ENCODE data around the gene AFMID.

DNA sequence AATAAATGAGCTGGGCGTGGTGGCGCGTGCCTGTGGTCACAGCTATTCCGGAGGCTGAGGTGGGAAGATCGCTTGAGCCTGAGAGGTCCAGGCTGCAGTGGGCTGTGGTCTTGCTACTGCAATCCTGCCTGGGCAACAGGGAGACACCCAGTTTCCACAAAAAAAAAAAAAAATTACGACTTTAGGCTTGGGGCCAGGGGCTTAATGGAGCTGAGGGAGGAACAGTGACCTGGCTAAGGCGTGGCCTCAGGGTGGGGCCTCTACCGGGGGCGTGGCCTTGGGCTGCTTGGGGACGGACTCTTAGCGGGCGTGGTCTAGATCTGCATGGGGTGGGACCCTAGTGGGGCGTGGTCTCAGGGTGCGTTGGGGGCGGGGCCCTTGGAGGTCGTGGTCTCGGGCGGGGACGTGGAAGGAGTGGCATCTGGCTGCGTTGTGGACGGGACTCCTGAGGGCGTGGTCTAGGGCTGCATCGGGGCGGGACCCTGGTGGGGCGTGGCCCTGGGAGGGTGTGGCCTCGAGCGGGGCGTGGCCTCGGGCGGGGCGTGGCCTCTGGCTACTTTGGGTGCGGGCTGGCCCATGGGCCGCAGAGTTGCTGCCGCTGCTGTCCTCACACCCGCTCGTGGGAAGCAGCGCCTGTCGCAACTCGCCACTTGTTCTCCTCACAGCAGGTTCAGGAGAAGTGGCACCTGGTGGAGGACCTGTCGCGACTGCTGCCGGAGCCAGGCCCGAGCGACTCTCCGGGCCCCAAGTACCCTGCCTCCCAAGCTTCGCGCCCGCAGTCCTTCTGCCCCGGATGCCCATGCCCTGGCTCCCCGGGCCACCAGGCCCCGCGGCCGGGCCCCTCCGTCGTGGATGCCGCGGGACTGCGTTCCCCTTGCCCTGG, 46.8 kb upstream of the AFMID start:
- TF ChIP-seq, protein P1, sequence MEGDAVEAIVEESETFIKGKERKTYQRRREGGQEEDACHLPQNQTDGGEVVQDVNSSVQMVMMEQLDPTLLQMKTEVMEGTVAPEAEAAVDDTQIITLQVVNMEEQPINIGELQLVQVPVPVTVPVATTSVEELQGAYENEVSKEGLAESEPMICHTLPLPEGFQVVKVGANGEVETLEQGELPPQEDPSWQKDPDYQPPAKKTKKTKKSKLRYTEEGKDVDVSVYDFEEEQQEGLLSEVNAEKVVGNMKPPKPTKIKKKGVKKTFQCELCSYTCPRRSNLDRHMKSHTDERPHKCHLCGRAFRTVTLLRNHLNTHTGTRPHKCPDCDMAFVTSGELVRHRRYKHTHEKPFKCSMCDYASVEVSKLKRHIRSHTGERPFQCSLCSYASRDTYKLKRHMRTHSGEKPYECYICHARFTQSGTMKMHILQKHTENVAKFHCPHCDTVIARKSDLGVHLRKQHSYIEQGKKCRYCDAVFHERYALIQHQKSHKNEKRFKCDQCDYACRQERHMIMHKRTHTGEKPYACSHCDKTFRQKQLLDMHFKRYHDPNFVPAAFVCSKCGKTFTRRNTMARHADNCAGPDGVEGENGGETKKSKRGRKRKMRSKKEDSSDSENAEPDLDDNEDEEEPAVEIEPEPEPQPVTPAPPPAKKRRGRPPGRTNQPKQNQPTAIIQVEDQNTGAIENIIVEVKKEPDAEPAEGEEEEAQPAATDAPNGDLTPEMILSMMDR (IDR thresholded peaks at IDR 0.05; ENCODE audit: borderline replicate concordance, extremely low read depth, low read length, poor library complexity, severe bottlenecking) = no peak
- TF ChIP-seq EZH2 (IDR thresholded peaks at IDR 0.05; ENCODE audit: borderline replicate concordance, low read depth, low read length, severe bottlenecking) = no peak
